Caco-2 (cell line): ENCODE results near the gene CIB1. TPM values are rescaled to one million over a fixed set of nuclear protein-coding genes. Genes with fewer than 3 reads are reported as not detected.
A peak's percentile ranks its signal among the peaks of the same experiment; 100 is the strongest.

Source experiments
- BruUV-seq: library from RNA; stranded (reverse); fragments of 400-500 nt; replicated peaks from 2 replicates; lab custom pipeline; 2021; lab: Mats Ljungman, UMichigan
- CTCF ChIA-PET: fragments of 300-600 bp; sonication (Branson Sonifier 250); formaldehyde crosslinking; loops from one replicate; lab custom pipeline; 2022; ENCODE audit warnings: antibody characterized with exemption; lab: Charles Lee
- POLR2A ChIA-PET: fragments of 300-600 bp; sonication (Branson Sonifier 250); formaldehyde crosslinking; loops from one replicate; lab custom pipeline; 2022; ENCODE audit warnings: antibody characterized with exemption; lab: Charles Lee
- DNase-seq, 2 experiments: peaks; one replicate each; pipeline versions ENCODE4 v3.0.0 to v3.0.0-alpha.2; 2020 to 2022
- H3K27me3 ChIP-seq: replicated peaks from 2 replicates; pipeline ENCODE4 v1.6.0; 2011; ENCODE audit warnings: low read length; ENCODE audit not compliant: control insufficient read depth, insufficient read depth
- H3K36me3 ChIP-seq: 2 replicates; pipeline ENCODE4 v1.5.1; 2011; ENCODE audit warnings: low read length; ENCODE audit not compliant: control insufficient read depth, insufficient read depth
- H3K4me1 ChIP-seq: fragments of 250-450 bp; sonication (Bioruptor Pico); 2 replicates; pipeline ENCODE4 v1.5.1; 2020; ENCODE audit warnings: mild to moderate bottlenecking
- H3K4me3 ChIP-seq: 2 replicates; pipeline ENCODE4 v1.5.1; 2011; ENCODE audit warnings: low read depth, mild to moderate bottlenecking, control low read depth, low read length
- H3K9me3 ChIP-seq: fragments of 250-450 bp; sonication (Bioruptor Pico); 2 replicates; pipeline ENCODE4 v1.5.1; 2020; ENCODE audit warnings: mild to moderate bottlenecking, moderate library complexity
- H3K27ac Mint-ChIP-seq: one replicate; pipeline ENCODE4 v1.8.0; 2022; ENCODE audit warnings: mixed read lengths; ENCODE audit not compliant: unreplicated experiment
- H3K27me3 Mint-ChIP-seq: one replicate; pipeline ENCODE4 v1.8.0; 2022; ENCODE audit warnings: mixed read lengths; ENCODE audit not compliant: insufficient read depth, unreplicated experiment
- H3K36me3 Mint-ChIP-seq: one replicate; pipeline ENCODE4 v1.8.0; 2022; ENCODE audit warnings: mild to moderate bottlenecking, mixed read lengths; ENCODE audit not compliant: insufficient read depth, unreplicated experiment
- H3K4me1 Mint-ChIP-seq: one replicate; pipeline ENCODE4 v1.8.0; 2022; ENCODE audit warnings: low read depth, mixed read lengths; ENCODE audit not compliant: unreplicated experiment
- H3K4me3 Mint-ChIP-seq: one replicate; pipeline ENCODE4 v1.8.0; 2022; ENCODE audit warnings: mild to moderate bottlenecking, moderate library complexity, mixed read lengths; ENCODE audit not compliant: unreplicated experiment
- H3K9me3 Mint-ChIP-seq: one replicate; pipeline ENCODE4 v1.8.0; 2022; ENCODE audit warnings: mixed read lengths; ENCODE audit not compliant: unreplicated experiment
- intact Hi-C: fragments of 100-400 bp; cut with micrococcal nuclease; formaldehyde crosslinking; loops from one replicate; pipeline ENCODE4 v1.10.0; 2022; ENCODE audit not compliant: unreplicated experiment
- total RNA-seq: library from RNA; stranded (reverse); gene quantifications from 2 replicates; pipeline ENCODE4 v1.2.3, GENCODE V29; 2022
- TF ChIP-seq, protein P1 (sequence below), 2 experiments: fragments of 200-600 bp in 1 of 2; IDR thresholded peaks; 1 replicate in 1 of 2; 2 replicates in 1 of 2; pipeline versions ENCODE4 v1.5.1 to v1.8.0; 2011 to 2022; ENCODE audit warnings: antibody characterized with exemption in 1 of 2, control low read depth in 1 of 2, inconsistent platforms in 1 of 2, low read depth in 1 of 2, low read length in 1 of 2, mild to moderate bottlenecking in 1 of 2, moderate library complexity in 1 of 2; ENCODE audit not compliant: insufficient read depth in 1 of 2, severe bottlenecking in 1 of 2, unreplicated experiment in 1 of 2

The CIB1 gene
- total RNA-seq, 1 experiment from 2014 or later = 37.7 TPM

DNA sequence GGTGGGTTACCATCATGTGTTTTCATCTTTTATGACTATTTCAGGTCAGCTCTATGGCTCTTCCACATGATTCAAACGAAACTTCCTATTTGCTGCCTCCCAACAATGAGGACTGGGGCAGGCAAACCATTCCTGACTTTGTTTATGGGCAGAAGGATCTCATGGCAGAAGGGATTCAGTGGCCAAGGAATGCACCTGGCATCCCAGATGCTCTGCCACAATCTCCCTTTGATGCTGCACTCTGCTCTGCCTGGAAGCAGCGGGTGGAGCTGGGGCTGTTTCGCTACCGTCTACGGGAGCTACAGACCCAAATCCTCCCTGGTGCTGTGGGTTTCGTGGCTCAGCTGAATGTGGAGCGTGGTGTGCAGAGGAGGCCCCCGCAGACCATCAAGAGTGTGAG lies 7.1 kb upstream of the CIB1 start:
- BruUV-seq = no TSS peak
- Mint-ChIP-seq H3K9me3 (no peaks in the 10 kb centered on the region), H3K4me3 (no peak overlapping the region), H3K36me3 (no peaks in the 10 kb centered on the region), H3K27ac (no peak overlapping the region), H3K27me3 (no peaks in the 10 kb centered on the region), H3K4me1 (no peaks in the 10 kb centered on the region)
- TF ChIP-seq, protein P1, sequence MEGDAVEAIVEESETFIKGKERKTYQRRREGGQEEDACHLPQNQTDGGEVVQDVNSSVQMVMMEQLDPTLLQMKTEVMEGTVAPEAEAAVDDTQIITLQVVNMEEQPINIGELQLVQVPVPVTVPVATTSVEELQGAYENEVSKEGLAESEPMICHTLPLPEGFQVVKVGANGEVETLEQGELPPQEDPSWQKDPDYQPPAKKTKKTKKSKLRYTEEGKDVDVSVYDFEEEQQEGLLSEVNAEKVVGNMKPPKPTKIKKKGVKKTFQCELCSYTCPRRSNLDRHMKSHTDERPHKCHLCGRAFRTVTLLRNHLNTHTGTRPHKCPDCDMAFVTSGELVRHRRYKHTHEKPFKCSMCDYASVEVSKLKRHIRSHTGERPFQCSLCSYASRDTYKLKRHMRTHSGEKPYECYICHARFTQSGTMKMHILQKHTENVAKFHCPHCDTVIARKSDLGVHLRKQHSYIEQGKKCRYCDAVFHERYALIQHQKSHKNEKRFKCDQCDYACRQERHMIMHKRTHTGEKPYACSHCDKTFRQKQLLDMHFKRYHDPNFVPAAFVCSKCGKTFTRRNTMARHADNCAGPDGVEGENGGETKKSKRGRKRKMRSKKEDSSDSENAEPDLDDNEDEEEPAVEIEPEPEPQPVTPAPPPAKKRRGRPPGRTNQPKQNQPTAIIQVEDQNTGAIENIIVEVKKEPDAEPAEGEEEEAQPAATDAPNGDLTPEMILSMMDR (IDR thresholded peaks at IDR 0.05; ENCODE audit: insufficient read depth in 1 of 2, low read depth in 1 of 2, low read length in 1 of 2, severe bottlenecking in 1 of 2, unreplicated experiment in 1 of 2) = no peak
- ChIA-PET CTCF (no interaction called here), POLR2A (no interaction called here)
- intact Hi-C loops = no loop called here
- no peaks in the 10 kb centered on the region for H3K9me3 ChIP-seq
- H3K27me3 ChIP-seq = no peaks in the 10 kb centered on the region
- H3K36me3 ChIP-seq = no peaks in the 10 kb centered on the region
- no peak overlapping the region for H3K4me3 ChIP-seq
- no peak for DNase-seq
- no peaks in the 10 kb centered on the region for H3K4me1 ChIP-seq

- no peak overlapping the region for H3K4me3 Mint-ChIP-seq
- H3K27ac Mint-ChIP-seq = no peak overlapping the region
- H3K4me3 ChIP-seq = no peak overlapping the region
- no peak for DNase-seq
- H3K36me3 Mint-ChIP-seq = no peaks in the 10 kb centered on the region
- no peaks in the 10 kb centered on the region for H3K27me3 Mint-ChIP-seq
- no TSS peak for BruUV-seq
- no peaks in the 10 kb centered on the region for H3K27me3 ChIP-seq
- TF ChIP-seq, protein P1 (IDR thresholded peaks at IDR 0.05; ENCODE audit: insufficient read depth in 1 of 2, low read depth in 1 of 2, low read length in 1 of 2, severe bottlenecking in 1 of 2, unreplicated experiment in 1 of 2) = no peak
- peaks cover 9% of the 10 kb centered on the region for H3K4me1 Mint-ChIP-seq
- no peaks in the 10 kb centered on the region for H3K4me1 ChIP-seq
- no peaks in the 10 kb centered on the region for H3K36me3 ChIP-seq
- ChIA-PET POLR2A (no interaction called here), CTCF (no interaction called here)
- no peaks in the 10 kb centered on the region for H3K9me3 Mint-ChIP-seq
- H3K9me3 ChIP-seq = no peaks in the 10 kb centered on the region
- intact Hi-C loops = no loop called here
Observed at GRCh38 chr15:90239371-90239770, 5.6 kb upstream of the CIB1 start.

GRCh38 chr15:90234096-90234988 lies 601 bp upstream of the CIB1 start, which contains the start of gene GDPGP1:
Gene GDPGP1 (plus strand): TSS chr15:90234209. CDS start chr15:90240909, 6,700 bp downstream.
- intact Hi-C loops = loop anchor here (1.0 to 5.0 kb wide), 2 partner anchors 31 to 48 kb away; partner anchors contain the start of gene NGRN
- Mint-ChIP-seq H3K4me3 (peak within 1 kb of the TSS; percentile 80), H3K27me3 (no peaks in the 10 kb centered on the region), H3K27ac (peak within 1 kb of the TSS; percentile 88), H3K9me3 (no peaks in the 10 kb centered on the region), H3K4me1 (peaks cover 16% of the 10 kb centered on the region), H3K36me3 (no peaks in the 10 kb centered on the region)
- Histone ChIP-seq H3K9me3 (no peaks in the 10 kb centered on the region), H3K27me3 (no peaks in the 10 kb centered on the region), H3K36me3 (no peaks in the 10 kb centered on the region; the same call in 1 of the 2 replicates), H3K4me1 (no peaks in the 10 kb centered on the region; the same call in 1 of the 2 replicates), H3K4me3 (peak within 1 kb of the TSS; percentile 63)
- CTCF ChIA-PET = interaction anchor here (0.5 to 3.1 kb wide), 18 partner anchors 10 to 637 kb away, joined by 3 to 37 read pairs (median 4); partner anchors contain the start of gene TTLL13
- TF ChIP-seq, protein P1 (IDR thresholded peaks at IDR 0.05; ENCODE audit: insufficient read depth in 1 of 2, low read depth in 1 of 2, low read length in 1 of 2, severe bottlenecking in 1 of 2, unreplicated experiment in 1 of 2) = no peak
- no peak for DNase-seq
- POLR2A ChIA-PET = interaction anchor here (0.5 to 1.9 kb wide), 20 partner anchors 10 to 494 kb away, joined by 3 to 23 read pairs (median 4); partner anchors contain the start of genes IQGAP1, NGRN, SEMA4B and TTLL13
- TSS peak; percentile 76 for BruUV-seq
